Posterior vena cava (tissue), 2 donors: Measurements from ENCODE around the gene GABRG3. TPM values are rescaled to one million over a fixed set of nuclear protein-coding genes. Genes with fewer than 3 reads are reported as not detected.

Experiments used
- DNase-seq: peaks from one replicate; pipeline ENCODE4 v3.0.0-alpha.2; 2020; ENCODE audit warnings: low spot score
- intact Hi-C, 2 donors: fragments of 100-400 bp; cut with DNase I; formaldehyde crosslinking; loops; one replicate each; pipeline versions ENCODE4 v1.14.1 to v1.14.2; 2022 to 2023
- total RNA-seq, 2 donors: library from RNA; stranded (reverse); fragmentation: NEBNext Ultra II Directional; extraction: Animal tissue kit (Norgen Biotek cat#: 25700); gene quantifications; one replicate each; pipeline ENCODE4 v1.2.1, GENCODE V29; 2021
- donor health status: DM: yes; HTN: yes; CAD: no.
- donor health status: DM: yes; HTN: yes; CAD: no.

GABRG3 gene
- total RNA-seq, 2 donors from 2014 or later = not detected

DNA sequence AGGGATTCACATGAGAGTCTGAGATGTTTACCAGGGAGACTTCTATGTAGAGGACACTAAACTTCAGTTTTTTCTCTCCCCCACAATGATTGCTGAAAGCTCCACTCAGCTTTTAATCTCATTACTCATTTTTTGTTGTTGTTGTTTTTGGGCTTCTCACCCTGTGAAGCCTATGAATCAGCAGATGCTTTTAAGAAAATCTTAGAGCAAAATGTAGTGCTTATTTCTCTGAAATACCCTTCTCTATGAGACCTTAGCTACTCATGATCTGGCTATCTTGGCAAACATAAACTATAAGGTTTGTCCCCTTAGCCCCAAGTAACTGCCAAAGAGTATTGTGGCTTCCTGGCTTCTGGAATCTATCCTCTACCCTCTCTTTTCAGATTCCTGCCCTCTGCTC is 590.8 kb downstream of the GABRG3 start:
- intact Hi-C loops = no loop called here
- no peak for DNase-seq

DNA sequence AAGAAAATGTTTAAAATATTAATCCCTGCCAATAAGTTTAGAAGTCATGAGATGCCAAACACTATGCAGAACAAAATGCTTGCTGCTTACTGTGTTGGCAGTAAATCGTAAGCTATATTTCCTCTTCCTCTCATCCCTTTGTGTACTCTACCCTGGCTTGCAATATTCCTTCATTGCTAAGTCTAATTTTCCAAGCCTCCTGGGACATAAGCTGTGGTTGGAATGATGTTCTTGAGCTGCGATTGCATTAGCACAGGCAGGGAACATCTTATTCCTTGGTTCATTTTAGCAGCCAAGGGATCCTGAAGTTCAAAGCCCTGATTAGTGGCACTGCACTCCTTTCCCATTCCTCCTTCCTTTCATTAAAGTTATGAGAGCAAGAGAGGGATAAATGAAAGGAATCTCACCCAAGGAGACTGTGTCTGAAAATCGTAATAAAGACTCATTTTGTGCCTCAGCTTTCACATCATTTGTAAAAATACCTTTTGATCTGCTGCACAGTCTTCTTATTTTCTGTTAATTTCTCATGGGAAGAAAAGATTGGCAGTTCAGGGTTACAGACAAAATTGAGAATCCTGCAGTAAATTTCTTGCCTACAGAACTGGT is 592.9 kb downstream of the GABRG3 start:
- no peak for DNase-seq

DNA sequence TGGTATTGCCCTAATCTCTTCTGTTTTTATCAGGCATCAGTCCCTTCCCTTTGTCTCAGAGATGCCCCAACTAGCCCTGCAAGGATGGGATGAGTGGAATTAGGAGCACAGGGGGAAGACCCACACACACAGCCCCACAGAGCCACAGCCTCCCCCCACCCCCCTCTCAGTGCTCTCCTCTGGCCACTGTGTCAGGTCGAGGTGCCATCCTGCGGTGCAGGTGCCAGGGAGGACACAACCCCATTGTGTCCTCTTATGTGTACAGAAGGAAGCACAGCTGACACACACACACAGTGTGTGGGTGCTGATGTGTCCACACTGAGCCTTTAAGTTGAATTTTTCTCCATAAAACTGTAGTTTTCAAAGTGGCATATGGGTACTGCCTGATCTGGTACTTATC is 593.7 kb downstream of the GABRG3 start:
- no peak for DNase-seq
- intact Hi-C loops = no loop called here

More for the DNA sequence above, 592.9 kb downstream of the GABRG3 start:
- intact Hi-C loops = no loop called here

DNA sequence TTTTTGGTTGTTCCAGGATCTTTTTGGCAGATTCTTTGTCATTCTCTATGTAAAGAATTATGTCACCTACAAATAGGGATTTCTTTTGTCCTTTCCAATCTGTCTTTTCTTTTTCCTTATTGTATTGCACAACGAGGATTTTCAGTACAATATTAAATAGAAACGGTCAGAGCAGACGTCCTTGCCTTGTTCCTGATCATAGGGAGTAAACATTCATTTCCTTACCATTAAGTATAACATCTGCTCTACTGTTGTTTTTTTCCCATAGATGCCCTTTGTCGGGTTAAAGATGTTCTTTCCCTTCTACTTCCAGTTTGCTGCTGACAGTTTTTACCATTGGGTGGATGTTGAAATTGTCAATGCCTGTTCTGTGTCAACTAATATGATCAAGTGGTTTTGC is 599.8 kb downstream of the GABRG3 start:
- no peak for DNase-seq
- intact Hi-C loops = no loop called here

DNA sequence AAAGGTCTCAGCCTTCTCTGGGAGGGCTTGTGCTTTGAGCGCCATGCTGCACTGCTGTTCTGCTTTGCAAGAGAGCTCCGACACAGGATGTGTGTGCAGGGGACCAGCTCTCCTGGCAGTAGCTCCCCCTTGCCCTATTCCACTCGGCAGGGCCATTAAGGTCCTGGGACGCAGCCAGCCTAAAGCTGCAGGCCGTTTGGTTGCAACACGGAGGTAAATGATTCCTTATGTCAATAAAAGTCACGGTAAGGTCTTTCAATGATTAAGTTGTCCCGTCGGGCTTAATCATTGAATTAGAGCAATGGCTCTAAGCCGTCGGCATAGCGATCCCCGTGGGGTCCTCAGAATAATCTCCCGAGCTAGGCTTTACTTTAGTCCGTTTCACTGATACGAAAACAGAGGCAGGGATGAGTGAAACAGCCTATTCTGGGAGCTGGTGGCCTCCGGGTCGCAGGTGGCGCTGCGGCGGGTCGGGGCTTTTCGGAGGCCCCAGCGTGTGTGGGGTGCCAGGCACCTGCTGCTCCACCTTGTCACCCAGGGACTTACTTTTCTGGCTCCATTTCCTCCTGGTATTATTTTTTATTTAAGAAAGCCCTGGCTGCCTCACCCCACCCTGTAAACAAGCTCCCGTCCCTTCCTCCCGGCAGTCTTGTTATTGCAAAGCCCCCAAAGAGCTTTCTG is 603.0 kb downstream of the GABRG3 start:
- DNase-seq = no peak
- intact Hi-C loops = no loop called here

DNA sequence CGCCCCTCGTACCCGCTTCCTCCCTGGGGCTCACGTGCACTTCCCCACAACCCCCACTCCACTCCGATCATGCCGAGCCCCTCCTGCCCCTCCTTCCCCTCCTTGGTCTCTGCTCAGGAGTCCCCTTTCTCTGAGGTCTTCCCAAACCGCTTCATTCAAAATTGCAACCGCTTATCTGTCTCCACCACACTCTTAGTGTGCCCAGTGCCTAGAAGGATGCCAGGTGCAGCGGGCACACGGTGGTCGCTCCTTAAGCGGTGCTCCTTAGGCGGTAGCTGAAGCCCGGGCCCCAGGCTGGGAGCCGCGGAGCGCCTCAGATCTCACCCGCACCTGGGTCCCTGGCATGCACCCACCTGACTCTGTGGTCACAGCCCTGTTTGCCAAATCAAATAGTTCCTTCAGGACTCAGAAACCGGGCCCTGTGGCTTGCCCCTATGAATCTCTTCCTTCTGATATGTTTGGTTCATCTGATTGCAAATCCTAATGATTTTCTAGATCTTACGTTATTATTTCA is 603.6 kb downstream of the GABRG3 start:
- intact Hi-C loops = loop anchor here in 1 of 2 donors (5.0 kb wide), 1 partner anchor 127 kb away; no protein-coding TSS in a partner anchor
- DNase-seq = no peak

DNA sequence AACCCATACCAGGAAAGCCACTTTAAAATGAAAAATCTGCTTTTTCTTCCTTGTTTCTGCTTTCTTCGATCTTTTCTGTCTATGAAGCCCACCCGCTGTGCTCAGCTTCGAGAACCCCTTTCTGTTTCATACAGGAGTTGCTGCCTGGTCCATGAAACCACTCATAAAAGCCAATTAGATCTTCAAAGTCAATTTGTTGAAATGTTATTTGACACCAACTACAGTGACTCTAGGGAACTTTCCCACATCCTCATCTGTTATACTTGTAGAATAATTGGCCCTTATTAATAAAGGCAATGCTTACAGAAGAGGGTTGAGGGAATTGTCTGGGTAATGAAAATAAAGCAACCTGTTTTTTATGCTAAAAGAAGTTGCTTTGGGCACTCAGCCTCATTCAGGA is 604.5 kb downstream of the GABRG3 start:
- no peak for DNase-seq
- intact Hi-C loops = loop anchor here in 1 of 2 donors (5.0 kb wide), 1 partner anchor 128 kb away; no protein-coding TSS in a partner anchor

DNA sequence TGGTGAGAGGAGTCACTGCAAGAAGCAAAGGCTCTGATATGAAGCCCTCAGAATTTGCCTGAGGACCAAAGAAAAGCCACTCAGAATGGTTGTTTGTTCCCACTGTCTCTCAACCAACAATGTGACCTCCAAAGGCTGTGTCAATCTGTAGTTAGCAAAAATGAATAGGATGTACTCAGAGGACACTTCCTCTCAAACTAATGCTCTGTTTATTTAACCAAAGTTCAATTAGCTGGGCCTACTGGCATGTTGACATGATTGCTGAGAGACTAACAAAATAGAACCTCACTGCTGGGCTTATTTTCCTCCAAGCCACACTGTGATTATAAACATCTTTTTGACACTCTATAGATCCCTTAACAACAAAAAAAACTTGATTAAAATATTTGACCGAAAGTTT is 605.6 kb downstream of the GABRG3 start:
- DNase-seq = no peak
- intact Hi-C loops = loop anchor here in 1 of 2 donors (5.0 kb wide), 1 partner anchor 129 kb away; no protein-coding TSS in a partner anchor

DNA sequence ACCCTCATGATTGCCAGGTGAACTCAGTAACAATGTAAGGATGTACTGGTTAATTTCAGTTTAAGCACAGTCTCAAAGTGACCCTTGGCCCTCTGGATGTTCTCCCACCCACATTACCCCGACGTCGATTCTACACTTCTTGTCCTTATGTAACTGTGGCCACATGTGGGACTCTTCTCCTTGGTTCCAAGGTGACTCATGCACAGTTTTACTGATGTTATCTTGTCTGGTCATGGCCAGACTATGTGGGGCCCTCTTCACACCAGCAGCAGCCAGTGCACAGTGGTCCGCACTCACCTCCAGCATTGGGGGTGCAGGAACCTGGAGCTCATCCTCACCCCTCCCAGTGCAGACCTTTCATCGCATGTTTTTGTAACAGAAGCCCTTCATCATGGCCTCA is 608.8 kb downstream of the GABRG3 start:
- intact Hi-C loops = loop anchor here in 1 of 2 donors (5.0 kb wide), 1 partner anchor 132 kb away; no protein-coding TSS in a partner anchor
- no peak for DNase-seq

DNA sequence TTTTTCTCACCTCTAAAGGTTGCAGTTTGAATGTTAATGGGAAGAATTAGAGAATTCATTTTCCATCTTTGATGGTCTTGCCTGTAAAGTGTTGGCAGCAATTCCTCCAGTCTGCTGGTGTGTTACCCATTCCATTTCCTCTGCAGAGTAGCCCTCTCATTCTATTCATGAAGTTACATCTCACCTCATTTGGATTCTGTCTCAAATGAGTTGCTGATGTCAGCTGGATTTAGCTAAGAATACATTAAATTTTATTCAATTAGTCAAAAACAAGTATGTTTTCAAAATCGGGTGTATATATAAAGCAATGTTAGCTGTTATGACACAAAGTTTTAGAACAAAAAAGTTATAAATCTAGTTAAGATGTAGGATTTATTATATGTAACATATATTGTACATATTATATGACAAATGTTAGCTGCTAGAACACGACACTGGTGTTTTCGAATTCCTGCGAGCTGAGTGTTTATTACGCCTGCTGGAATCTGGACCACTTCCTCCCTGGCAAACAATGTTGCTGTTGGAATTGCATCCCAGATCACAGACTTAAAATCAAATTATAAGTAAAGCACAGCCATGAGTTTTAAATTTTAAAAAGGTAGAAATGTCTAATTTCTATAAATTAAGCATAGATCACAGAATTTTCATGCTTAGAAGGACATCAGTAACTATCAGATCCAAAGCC is 611.9 kb downstream of the GABRG3 start:
- intact Hi-C loops = no loop called here
- no peak for DNase-seq

DNA sequence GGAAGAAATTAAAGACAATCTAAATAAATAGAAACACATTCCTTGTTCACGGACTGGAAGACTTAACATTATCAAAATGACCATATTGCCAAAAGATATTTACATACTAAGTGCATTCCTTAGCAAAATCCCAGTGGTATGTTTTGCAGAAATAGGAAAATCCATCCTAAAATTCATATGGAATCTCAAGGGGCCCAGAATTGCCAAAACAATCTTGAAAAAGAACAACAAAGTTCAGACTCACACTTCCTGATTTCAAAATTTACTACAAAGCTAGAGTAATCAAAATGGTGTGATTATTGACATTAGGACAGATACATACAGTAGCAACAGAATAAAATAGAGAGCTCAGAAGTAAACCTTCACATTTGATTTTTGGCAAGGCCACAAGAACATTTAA is 612.7 kb downstream of the GABRG3 start:
- intact Hi-C loops = no loop called here
- no peak for DNase-seq

DNA sequence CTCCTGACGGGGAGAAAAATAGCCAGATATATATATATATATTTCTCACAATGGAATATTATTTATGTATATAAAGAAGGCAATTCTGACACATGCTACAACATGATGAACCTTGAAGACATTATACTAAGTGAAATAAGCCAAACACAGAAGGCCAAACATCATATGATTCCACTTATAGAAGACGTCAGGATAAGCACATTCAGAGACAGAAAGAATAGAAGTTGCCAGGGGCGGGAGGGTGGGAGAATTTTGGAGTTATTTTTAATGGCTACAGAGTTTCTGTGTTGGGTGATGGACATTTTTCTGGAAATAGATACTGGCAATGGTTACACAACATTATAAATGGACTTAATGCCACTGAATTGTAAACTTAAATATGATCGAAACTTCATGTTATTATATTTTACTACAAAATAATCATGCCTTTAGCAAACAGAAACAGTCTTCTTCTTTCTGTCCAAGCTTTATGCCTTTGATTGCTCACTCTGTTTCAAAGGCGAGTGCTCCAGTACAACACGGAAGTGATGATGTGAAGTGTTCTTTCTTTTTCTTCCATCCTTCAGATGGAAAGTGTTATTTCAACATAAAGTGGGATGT is 614.2 kb downstream of the GABRG3 start:
- no peak for DNase-seq
- intact Hi-C loops = no loop called here

DNA sequence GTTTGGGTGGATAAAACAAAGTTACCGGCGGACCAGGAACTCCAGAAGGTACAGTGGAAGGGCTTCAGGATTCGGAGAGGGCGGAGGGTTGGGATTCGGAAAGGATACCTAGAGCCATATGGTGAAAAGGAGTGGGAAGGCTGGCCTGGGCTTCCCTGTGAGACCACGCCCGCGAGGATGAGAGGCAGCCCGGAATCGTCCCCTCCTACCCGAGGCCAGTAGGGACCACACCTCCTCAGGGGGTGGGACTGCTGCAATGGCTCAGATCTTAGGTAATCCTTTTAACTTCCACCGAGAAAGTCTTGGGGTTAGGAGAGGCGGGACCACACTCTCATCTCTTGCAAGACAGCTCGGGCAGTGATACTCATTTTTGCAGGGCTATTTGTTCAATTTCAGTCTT is 616.8 kb downstream of the GABRG3 start:
- intact Hi-C loops = no loop called here
- DNase-seq = no peak

DNA sequence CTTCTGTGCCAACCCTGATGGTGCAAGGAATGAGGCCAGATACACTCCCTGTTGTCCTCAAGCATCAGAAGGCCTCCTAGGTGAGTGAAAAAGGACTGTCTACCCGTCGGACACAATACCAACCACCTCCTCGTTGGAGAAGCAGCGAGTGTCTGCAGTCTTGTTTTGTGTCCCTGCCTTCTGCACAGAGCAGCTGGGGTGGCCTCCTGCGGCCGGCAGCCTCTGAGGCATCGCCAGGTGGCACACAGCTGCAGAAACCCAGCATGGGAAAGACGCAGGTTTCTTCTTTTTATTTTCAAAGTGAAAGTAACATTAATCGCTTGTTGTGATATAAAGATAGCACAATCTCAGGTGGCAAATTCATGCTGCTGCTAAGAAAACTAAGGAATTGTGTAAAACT is 618.3 kb downstream of the GABRG3 start:
- intact Hi-C loops = no loop called here
- no peak for DNase-seq

DNA sequence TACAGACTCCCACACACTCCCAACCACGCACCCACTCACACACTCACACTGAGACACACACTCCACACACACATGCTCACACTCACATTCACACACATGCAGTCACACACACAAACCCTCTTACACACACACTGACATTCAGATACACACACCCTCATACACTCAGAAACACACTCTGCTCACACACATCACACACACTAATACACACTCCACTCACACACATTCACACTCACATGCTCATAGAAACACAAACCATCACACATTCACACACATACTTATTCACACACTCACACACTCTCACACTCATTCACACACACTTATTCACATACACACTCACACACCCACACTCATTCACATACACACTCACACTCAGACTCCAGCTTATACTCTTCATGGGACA is 618.8 kb downstream of the GABRG3 start:
- no peak for DNase-seq
- intact Hi-C loops = loop anchor here in 1 of 2 donors (10.0 kb wide), 1 partner anchor 145 kb away; no protein-coding TSS in a partner anchor

Other genes with a start within 250 kb of the GABRG3 start
- 1 to 10 TPM; 1.6 to 1.9 TPM for gene GABRB3, start 198.1 kb upstream of the GABRG3 start, total RNA-seq
- not detected for gene GABRA5, start 104.1 kb upstream of the GABRG3 start, total RNA-seq